GM11168 (cell line): Measurements from ENCODE around the gene SUN5.
"Not testable (repeated sequence)": the region's sequence is repeated elsewhere in the genome, so short reads cannot be mapped to it uniquely, and the experiment has no call there.

Experiments
- in situ Hi-C: fragments of 300-500 bp; cut with MboI; formaldehyde crosslinking; loops from one replicate; pipeline ENCODE4 v1.12.0; 2022; ENCODE audit warnings: low sequenced_read_pairs; ENCODE audit not compliant: unreplicated experiment

The SUN5 gene, protein sequence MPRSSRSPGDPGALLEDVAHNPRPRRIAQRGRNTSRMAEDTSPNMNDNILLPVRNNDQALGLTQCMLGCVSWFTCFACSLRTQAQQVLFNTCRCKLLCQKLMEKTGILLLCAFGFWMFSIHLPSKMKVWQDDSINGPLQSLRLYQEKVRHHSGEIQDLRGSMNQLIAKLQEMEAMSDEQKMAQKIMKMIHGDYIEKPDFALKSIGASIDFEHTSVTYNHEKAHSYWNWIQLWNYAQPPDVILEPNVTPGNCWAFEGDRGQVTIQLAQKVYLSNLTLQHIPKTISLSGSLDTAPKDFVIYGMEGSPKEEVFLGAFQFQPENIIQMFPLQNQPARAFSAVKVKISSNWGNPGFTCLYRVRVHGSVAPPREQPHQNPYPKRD

DNA sequence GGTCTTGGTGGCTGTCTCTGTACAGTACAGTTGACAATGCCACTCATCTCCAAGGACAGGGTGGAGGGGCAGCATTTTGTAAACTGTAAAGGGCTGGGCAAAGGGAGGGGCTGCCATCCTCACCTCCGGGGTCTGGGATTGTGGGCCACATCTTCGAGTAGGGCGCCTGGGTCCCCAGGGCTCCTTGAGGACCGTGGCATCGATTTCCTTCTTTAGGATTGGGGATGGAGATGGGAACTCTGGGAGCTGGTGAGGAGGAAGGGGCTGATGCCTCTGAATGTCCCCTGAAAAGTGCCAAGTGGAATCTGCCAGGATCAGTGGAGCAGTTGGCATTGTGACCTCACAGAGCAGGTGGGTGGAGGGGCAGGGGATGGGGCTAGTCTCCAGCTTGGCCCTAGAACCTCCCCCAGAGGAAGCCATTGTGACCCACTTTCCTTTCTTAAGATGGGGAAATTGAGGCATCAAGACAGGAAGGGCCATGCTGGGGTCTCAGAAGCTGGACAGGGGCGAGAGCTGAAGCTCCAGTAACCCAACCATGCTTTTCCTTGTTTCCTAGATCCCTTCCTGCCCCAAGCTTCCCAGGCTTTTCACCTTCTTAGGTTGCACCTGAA lies at the start of gene SUN5:
Gene SUN5 (minus strand): TSS at position 293 of the 611 bp plus-strand sequence. CDS start 93 bp downstream, at position 200.
- in situ Hi-C loops, result no loop called here

DNA sequence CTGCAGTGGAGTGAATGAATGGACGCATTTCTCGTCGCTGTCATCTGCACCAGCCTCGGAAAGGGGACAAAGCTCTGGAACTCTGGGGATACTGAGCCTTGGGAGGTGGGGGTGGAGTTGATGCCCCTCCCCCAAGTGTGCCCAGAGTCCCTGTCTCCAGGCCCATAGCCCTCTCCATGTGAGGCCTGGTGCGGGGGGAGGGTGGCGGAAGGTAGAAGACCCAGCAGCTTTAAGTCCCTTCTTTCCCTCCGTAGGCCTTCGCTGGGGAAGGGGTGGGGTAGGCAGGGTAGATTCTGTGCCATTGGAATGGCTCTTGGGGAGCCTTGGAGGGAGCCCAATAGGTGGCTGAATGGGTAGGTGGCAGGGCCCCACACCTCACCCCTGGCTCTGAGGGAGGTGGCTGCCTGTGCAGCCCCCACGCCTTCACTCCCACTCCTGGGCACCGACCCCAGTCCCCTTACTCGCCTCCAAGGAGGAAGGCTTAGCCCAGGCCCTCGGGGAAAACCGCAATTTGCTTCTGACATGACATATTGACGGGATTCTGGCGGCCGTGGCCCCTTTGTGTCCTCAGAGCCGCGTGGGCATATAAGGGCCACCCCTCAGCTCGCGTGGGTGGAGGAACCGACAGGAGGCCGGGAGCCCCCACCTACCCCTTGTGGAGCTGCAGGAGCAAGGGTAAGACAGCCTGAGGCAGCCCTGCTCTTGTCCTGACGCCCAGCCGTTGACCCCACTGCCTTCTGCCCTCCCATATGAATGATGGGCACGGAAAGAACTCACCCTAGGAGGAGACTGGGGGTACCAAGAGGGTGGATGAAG lies 49.3 kb upstream of the SUN5 start, which contains the start of gene BPIFB3:
Gene BPIFB3 (plus strand): TSS at position 613 of the 816 bp plus-strand sequence. CDS start 1,533 bp downstream, outside the sequence.
- in situ Hi-C loops, result no loop called here

DNA sequence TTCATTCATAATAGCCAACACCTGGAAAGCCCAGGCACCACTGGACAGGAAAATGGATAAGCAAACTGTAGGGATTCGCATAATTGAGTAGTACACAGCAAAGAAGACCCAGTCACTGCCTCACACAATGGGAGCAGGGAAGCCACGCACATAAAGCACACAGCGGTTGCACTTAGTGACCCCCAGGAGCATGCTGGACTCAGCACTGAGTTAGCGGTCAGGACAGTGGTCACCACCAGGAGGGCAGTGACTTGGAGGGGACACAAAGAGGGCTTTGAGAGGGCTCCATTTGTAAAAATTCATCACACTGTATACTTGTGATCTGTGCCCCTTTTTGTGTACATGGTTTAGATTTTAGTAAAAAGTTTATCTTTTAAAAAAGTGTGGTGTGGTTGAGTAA lies 47.1 kb upstream of the SUN5 start:
- in situ Hi-C loops, result no loop called here

DNA sequence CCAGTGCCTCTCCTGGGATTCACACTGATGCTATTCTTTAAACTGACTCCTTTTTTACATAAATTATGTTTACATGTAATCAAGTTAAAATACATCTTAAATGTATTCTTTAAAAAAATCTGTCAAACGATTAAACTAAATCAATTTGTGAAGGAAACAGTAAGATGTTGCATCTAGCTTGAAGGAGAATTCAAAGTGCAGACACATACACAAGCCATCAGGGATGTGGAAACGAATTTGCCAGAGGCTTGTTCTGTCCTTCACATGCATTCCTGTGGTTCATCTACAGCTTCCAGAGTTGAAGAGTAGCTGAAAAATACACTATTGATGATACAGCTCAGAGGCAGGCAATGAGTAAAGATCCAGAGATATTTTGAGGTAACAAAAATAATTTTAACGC lies 42.2 kb upstream of the SUN5 start:
- in situ Hi-C loops, result no loop called here

DNA sequence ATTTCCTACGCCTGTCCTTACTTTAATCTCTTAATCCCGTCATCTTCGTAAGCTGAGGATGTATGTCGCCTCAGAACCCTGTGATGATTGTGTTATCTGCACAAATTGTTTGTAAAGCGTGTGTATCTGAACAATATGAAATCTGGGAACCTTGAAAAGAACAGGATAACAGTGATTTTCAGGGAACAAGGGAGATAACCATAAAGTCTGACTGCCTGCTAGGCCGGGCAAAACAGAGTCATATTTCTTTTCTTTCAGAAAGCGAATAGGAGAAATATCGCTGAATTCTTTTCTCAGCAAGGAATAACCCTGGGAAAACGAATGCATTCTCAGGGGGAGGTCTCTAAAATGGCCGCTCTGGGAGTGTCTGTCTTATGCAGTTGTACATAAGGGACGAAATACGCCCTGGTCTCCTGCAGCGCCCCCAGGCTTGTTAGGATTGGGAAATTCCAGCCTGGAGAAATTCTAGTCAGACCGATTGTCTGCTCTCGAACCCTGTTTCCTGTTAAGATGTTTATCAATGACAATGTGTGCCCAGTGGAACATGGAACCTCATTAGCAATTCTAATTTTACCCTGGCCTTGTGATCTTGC lies 41.0 kb upstream of the SUN5 start:
- in situ Hi-C loops, result not testable (repeated sequence)

DNA sequence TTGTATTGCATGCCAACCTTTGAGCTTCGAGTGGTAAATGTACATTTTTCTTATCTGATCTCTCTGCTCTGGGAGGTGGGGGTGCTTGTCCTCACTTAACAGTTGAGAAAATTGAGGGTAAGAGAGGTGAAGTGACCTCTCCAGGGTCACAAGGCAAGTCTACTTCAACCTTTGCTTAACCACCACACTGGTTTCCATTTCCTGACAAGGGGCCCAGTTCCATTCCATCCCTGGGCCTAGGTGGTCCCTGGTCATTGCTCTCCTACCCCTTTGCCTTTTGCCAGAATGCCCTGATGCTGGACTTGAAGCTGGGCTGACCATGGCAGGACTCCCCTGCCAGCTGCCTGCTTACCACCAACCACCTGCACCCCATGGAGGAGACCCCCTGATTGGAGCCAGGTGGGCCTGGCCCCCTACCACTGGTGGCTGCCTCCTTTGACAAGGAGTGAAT lies 39.5 kb upstream of the SUN5 start:
- in situ Hi-C loops, result no loop called here

DNA sequence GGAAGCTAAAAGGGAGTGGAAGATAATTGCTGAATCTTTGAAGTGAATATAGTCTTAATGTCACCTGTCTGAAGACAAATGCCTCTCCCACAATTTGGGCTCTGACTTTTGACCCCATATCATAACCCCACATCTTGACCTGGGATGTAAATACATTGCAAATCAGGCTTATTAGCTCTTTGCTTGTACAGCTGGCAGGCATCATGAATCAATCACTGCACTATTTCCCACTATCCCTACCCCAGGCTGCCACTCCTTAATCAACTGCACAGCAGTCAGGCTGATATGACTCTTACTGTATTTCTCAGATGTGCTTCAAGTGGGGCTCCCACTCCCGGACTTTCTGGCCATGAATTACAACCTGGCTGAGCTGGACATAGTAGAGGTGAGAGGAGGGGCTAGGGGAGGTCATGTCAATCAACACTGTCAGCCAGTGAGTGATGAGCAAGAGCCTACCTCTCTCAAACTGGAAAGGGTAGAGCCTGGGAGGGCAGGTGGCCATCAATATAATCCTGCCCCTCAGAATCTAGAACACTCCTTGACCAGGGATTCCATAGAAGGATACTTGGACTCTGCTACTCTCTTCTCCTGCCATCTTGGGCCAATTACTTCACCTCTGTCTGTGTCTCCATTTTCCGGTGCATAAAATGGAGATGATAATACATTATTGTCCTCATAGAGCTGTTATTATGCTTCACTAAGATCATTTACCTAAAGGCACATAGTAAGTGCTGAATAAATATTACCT lies 38.9 kb upstream of the SUN5 start:
- in situ Hi-C loops, result no loop called here

DNA sequence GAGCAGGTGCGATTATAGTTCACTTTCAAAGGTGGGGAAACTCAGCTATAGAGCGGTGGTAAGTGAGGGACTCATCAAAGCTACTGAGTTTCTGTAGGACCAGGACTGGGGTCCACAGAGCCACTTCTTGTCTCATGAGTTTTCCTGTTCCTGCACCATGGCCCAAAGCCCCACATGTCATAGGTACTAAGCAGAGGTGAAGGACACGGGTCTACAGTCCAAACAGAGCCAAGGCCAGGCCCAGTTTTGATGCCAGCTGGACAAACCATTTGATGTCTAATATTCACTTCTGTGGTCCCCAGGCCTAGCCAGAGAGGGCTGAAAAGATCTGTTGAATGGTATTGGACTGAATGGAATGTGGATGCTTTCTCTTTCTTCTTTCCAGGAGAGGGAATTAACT lies 38.2 kb upstream of the SUN5 start:
- in situ Hi-C loops, result no loop called here

DNA sequence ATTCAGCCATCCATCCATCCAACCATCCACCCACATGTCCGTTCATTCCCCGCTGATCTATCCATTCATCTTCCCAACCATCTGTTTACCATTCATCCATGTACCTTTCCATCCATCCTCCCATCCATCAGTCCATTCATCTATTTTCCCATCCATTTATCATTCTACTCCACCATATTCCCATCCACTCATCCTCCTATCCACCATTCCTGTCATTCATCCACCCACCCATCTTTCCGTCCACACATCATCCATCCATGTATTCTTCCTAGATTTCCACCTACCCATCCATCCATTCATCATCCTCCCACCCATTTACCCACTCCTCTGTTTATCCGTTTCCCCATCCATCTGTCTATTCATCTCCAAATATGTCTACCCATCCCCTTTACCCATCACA lies 34.0 kb upstream of the SUN5 start:
- in situ Hi-C loops, result no loop called here

DNA sequence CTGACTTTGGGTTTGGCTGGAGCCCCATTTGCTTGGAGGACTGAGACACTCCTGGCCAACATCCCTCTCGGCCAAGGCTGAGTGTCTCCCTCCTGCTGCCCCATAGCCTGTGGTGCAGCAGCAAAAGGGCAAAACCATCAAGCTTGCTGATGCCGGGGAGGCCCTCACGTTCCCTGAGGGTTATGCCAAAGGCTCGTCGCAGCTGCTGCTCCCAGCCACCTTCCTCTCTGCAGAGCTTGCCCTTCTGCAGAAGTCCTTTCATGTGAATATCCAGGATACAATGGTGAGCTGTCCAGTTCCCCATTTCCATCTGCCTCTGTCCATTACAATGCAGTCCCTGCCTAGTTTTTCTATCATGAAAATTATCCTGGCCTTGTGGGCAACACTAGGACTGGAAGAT lies 33.2 kb upstream of the SUN5 start:
- in situ Hi-C loops, result no loop called here

DNA sequence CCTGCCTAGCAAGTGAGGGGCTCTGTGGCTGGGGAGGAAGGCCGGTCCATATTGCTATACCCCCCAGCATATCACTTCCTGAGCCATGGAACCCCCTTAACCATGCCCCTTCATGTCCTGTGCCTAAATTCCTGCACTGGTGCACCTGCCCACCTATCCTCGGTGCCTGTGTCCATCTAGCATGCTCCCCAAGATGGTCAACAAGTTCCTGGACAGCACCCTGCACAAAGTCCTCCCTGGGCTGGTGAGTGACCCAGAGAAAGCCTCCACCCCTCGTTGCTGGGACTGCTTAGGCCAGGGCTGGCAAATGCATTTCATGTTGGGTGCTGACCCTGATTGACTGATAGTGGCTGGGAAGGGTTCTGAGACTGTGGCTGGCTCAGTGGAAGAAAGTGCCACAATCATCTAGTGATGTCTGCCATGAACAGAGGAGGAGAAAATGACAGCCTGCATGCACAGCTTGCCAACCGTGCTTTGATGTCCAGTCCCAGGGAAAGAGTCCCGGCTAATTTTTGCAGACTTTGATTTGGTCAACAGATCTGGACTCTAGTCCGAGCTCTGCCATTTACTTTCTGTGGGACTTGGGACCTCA lies 30.8 kb upstream of the SUN5 start:
- in situ Hi-C loops, result no loop called here

DNA sequence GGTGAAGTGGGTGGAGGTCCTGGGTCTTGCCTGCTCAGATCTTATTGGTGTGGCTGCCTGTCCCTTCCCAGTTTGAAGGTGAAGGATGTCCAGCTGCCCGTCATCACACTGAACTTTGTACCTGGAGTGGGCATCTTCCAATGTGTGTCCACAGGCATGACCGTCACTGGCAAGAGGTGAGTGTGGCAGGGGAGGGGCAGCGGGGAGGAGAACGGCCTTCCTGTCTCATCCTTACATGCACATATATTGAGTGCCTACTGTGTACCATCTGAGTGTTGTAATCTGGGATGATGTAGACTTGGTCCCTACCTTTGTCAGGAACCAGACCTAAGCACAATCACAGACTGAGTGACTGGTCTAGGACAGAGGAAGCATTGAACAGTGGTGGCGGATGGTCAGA lies 29.9 kb upstream of the SUN5 start:
- in situ Hi-C loops, result no loop called here

DNA sequence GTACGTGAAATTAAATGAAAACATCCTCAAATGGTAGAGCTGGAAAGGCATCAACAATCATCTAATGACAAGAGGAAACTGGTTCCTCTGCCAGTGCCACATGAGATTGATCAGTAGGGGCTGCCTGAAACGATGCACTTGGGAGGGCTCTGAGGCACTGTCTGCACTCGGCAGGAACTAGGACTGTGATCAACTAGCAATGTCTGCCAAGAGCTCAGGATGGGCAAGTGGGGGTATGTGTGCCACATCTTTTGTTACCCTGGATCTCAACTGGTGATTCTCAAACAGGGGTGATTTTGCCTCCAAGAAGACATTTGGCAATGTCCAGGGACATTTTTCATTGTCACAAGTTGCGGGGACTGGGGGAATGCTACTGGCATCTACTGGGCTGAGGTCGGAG lies 29.1 kb upstream of the SUN5 start:
- in situ Hi-C loops, result no loop called here

DNA sequence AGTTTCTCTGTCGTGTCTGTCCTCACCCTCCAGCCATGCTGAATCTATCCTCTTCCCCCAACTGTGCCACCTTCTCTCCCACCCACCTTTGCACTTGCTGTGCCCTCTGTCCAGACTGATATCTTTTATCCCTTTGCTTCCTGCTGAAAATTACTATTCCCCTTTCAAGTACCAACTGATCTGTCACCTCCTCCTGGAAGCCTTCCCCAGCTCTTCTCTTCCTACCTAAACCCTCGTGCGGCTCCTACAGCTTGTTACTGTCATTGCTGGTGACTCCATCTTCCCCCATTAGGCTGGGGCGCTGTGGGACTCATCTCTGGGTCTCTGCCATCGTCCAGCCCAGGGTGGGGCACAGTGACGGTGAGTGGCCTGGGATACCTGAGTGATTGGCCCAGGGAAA lies 28.3 kb upstream of the SUN5 start:
- in situ Hi-C loops, result no loop called here

DNA sequence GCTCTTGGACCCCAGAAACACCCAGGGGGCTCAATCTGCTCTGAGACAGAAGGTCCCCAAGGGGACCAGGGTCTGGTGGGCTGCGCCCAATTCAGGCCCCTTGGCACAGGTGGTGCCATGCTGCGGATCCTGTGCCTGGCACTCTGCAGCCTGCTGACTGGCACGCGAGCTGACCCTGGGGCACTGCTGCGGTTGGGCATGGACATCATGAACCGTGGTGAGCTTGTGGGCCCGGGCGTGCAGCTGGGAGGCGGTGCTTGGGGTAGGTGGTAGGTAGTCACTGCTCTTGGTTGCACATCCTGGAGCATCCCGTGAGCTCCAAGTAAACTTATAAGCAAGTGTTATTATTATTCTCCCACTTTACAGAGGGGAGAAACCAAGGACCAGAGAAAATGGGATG lies 27.3 kb upstream of the SUN5 start, which contains the start of gene BPIFB6:
Gene BPIFB6 (plus strand): TSS at position 118 of the 400 bp plus-strand sequence. CDS start 0 bp downstream, at position 118.
- in situ Hi-C loops, result no loop called here

DNA sequence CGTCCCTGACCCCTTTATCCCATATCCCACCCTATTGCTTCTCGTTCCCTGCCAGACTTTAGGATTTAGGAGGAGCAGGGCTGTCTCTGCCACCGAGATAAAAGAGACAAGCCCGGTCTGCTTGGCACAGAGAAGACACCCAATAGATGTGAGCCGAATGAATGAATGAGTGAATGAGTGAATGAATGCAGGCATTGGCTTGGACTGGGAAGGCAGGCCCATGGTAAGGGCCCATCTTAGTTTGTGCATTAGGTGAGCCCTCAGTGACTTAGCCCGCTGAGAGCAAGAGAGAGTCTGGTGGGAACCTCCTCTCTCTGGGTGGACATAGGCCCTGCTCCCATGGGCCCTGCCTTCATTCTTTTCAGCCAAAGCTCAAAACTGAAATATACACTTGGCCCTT lies 26.3 kb upstream of the SUN5 start:
- in situ Hi-C loops, result no loop called here

DNA sequence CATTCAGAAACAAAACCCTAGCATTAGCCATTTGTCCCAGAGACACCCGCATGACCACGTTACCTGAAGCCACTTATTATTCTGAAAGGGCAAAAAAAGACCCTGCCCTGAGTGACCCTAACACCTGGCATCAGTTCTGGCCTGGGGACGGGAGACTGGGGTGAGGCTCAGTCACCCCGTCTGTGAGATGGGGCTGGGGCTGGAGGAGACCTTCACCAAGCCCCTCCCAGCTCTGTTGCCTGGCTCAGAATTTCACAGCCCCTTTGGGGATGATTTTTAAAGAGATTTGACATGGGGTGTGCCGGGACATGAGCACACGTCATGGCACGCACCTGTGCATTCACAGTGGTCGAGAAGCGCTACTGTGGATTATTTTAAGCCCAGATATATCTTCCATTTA lies 25.8 kb upstream of the SUN5 start:
- in situ Hi-C loops, result no loop called here

DNA sequence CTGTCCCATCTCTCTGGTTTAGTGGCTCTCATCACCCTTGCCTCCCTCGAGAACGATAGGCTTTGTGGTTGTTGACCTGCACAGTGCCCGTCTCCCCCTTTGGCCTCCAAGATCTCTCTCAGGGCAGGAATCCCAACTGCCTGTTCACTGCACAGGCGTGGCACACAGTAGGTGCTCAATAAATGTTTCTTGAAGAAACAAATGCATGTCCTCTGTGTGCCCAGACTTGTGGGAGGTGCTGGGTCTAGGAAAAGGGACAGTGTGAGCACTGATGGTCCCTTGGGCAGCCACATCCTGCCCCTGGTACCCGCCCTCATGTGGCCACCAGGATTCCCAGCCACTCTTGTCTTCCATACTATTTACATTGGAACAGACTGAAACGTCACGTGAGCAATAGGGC lies 24.6 kb upstream of the SUN5 start:
- in situ Hi-C loops, result no loop called here
